ENCODE data around the gene AUTS2.

DNA sequence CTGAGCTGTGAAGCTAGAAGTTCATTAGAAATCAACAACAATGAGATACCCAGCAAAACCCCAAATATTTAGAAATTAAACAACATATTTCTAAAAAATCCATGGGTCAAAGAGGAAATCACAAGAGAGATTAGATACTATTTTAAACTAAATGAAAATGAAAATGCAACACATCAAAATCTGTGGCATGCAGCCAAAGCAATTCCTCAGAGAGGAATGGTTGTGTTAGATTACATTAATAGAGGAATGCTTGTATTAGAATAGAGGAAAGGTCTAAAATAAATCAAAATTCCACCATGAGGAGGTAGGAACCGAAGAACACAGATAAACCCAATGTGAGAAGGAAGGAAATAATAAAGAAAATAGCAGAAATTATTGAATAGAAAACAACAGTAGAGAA lies 891.5 kb downstream of the AUTS2 start:
- TF ChIP-seq, protein P1, sequence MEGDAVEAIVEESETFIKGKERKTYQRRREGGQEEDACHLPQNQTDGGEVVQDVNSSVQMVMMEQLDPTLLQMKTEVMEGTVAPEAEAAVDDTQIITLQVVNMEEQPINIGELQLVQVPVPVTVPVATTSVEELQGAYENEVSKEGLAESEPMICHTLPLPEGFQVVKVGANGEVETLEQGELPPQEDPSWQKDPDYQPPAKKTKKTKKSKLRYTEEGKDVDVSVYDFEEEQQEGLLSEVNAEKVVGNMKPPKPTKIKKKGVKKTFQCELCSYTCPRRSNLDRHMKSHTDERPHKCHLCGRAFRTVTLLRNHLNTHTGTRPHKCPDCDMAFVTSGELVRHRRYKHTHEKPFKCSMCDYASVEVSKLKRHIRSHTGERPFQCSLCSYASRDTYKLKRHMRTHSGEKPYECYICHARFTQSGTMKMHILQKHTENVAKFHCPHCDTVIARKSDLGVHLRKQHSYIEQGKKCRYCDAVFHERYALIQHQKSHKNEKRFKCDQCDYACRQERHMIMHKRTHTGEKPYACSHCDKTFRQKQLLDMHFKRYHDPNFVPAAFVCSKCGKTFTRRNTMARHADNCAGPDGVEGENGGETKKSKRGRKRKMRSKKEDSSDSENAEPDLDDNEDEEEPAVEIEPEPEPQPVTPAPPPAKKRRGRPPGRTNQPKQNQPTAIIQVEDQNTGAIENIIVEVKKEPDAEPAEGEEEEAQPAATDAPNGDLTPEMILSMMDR (IDR thresholded peaks at IDR 0.05; ENCODE audit: insufficient read depth, low read length) = no peak
- TF ChIP-seq GABPA (IDR thresholded peaks at IDR 0.05; ENCODE audit: low read depth) (no peak), POLR2AphosphoS5 (IDR thresholded peaks at IDR 0.05; ENCODE audit: low read depth) (no peak)
- TF ChIP-seq, protein P2, sequence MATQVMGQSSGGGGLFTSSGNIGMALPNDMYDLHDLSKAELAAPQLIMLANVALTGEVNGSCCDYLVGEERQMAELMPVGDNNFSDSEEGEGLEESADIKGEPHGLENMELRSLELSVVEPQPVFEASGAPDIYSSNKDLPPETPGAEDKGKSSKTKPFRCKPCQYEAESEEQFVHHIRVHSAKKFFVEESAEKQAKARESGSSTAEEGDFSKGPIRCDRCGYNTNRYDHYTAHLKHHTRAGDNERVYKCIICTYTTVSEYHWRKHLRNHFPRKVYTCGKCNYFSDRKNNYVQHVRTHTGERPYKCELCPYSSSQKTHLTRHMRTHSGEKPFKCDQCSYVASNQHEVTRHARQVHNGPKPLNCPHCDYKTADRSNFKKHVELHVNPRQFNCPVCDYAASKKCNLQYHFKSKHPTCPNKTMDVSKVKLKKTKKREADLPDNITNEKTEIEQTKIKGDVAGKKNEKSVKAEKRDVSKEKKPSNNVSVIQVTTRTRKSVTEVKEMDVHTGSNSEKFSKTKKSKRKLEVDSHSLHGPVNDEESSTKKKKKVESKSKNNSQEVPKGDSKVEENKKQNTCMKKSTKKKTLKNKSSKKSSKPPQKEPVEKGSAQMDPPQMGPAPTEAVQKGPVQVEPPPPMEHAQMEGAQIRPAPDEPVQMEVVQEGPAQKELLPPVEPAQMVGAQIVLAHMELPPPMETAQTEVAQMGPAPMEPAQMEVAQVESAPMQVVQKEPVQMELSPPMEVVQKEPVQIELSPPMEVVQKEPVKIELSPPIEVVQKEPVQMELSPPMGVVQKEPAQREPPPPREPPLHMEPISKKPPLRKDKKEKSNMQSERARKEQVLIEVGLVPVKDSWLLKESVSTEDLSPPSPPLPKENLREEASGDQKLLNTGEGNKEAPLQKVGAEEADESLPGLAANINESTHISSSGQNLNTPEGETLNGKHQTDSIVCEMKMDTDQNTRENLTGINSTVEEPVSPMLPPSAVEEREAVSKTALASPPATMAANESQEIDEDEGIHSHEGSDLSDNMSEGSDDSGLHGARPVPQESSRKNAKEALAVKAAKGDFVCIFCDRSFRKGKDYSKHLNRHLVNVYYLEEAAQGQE (IDR thresholded peaks at IDR 0.05; ENCODE audit: insufficient replicate concordance, low read depth) = no peak

Measured in HL-60 (cell line).